Neural cell (in vitro differentiated cells): ENCODE data around the gene EXOSC3.
"Not testable (repeated sequence)": the region's sequence is repeated elsewhere in the genome, so short reads cannot be mapped to it uniquely, and the experiment has no call there.

Experiments used
- CTCF ChIP-seq: fragments of 450-650 bp; IDR thresholded peaks from 2 replicates; pipeline ENCODE4 v1.5.1; 2014; ENCODE audit warnings: antibody characterized with exemption, mild to moderate bottlenecking, moderate library complexity; ENCODE audit not compliant: poor library complexity, severe bottlenecking
- EZH2 ChIP-seq: fragments of 200-600, 300-800 bp; shearing (Covaris generic), sonication (generic); IDR thresholded peaks from 2 replicates; pipeline ENCODE4 v1.6.1; 2014; ENCODE audit warnings: antibody characterized with exemption, low read length, borderline replicate concordance, mild to moderate bottlenecking; ENCODE audit not compliant: insufficient read depth, poor library complexity, severe bottlenecking
- TAF1 ChIP-seq: IDR thresholded peaks from 2 replicates; pipeline ENCODE4 v1.6.1; 2012; ENCODE audit warnings: low read depth

DNA sequence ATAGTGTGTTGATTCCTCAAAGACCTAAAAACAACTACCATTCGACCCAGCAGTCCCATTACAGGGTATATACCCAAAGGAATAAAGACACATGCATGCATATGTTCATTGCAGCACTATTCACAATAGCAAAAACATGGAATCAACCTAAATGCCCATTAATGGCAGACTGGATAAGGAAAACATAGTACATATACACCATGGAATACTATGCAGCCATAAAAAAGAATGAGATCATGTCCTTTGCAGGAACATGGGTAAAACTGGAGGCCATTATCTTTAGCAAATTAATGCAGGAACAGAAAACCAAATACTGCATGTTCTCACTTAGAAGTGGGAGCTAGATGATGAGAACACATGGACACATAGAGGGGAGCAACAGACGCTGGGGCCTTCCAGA lies 40.3 kb upstream of the EXOSC3 start:
- TF ChIP-seq TAF1, EZH2, CTCF: not testable (repeated sequence)
